Ramos (cell line): ENCODE measurements around the gene PCBP2.

Experiments
- in situ Hi-C: fragments of 300-500 bp; cut with MboI; formaldehyde crosslinking; loops from one replicate; pipeline ENCODE4 v1.14.3; 2022; ENCODE audit warnings: low sequenced_read_pairs; ENCODE audit not compliant: unreplicated experiment

PCBP2 gene

GRCh38 chr12:53505555-53506449 is 53.9 kb downstream of the PCBP2 start:
- in situ Hi-C loops: loop anchor here (5.0 kb wide), 1 partner anchor 159 kb away; no protein-coding TSS in a partner anchor

GRCh38 chr12:53506450-53506785 is 54.5 kb downstream of the PCBP2 start:
- in situ Hi-C loops: loop anchor here (5.0 kb wide), 1 partner anchor 159 kb away; no protein-coding TSS in a partner anchor

DNA sequence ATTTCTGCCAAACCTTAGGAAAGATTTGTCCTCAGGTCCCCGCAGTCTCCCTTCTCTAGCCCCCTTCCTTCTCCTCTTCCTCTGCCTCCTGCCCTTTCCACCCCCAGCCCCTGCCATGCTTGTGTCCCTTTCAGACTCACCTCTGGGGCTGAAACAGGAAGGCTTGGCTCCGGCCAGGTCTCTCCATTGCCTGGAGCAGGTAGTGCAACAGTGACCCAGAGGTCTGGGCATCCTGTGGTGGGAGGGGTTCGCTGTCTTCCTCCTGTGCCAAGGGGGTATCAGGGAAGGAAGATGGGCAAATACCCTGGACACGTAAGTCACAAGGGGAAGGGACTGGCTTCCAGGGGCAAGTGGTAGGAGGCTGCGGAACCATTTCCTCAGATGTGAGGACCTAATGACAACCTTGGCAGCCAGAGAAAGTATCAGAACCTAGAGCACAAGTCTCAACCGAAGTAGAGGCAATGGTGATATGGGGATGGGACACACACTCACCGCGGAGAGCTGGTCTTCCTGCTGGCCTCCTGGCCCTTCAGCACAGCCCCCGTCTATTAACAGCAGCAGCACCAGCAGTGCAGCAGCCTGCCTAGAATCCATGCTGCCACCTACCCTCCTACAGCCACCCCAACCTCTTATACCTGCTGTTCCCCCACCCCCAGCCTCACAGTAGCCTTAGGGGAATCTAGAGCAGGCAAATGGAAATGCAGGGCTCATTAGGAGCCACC is 55.1 kb downstream of the PCBP2 start, which contains the start of gene NPFF:
Gene NPFF (minus strand): TSS at position 604 of the 722 bp plus-strand sequence. CDS start 10 bp downstream, at position 594.
- in situ Hi-C loops: loop anchor here (5.0 kb wide), 1 partner anchor 160 kb away; no protein-coding TSS in a partner anchor

DNA sequence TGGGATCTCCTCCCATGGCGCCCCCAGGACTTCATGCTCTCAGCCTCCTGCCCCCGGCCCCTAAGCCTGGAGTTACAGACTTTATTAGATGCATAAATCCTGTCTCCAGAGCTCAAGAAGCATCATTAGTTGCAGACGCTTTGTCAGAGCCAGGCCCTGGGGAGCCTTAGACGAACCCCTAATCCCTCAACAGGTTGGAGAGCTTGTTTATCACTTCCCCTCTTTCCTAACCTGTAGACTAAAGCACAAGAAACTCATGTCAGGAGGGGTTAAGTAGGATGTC is 55.6 kb downstream of the PCBP2 start:
- in situ Hi-C loops: loop anchor here (5.0 kb wide), 1 partner anchor 160 kb away; no protein-coding TSS in a partner anchor

GRCh38 chr12:53508534-53509170 is 56.8 kb downstream of the PCBP2 start:
- in situ Hi-C loops: loop anchor here (5.0 kb wide), 1 partner anchor 161 kb away; no protein-coding TSS in a partner anchor

GRCh38 chr12:53510181-53510812 is 58.4 kb downstream of the PCBP2 start:
- in situ Hi-C loops: no loop called here

- in situ Hi-C loops: no loop called here
These were observed 62.0 kb downstream of the PCBP2 start for GRCh38 chr12:53513712-53514410.

- in situ Hi-C loops: no loop called here
These were observed 62.9 kb downstream of the PCBP2 start for GRCh38 chr12:53514628-53515290.

- in situ Hi-C loops: no loop called here
These were observed 63.4 kb downstream of the PCBP2 start for GRCh38 chr12:53515291-53515680.

GRCh38 chr12:53516758-53517455 is 65.0 kb downstream of the PCBP2 start:
- in situ Hi-C loops: no loop called here

DNA sequence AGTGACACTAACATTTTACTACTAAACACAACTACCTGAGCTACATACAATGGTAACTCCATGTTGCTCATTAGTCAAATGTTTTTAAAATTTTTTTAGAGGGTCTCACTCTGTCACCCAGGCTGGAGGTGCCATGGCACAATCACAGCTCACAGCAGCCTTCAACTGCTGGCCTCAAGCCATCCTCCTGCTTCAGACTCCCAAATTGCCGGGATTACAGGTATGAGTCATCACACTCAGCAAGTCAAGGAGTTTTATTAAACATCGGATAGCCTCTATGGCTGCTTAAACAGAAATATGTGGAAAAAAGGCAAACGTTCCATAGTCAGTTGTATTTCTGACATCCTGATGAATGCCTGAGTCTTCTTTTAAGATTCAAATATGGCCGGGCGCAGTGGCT is 66.5 kb downstream of the PCBP2 start:
- in situ Hi-C loops: no loop called here

GRCh38 chr12:53523131-53523530 is 71.2 kb downstream of the PCBP2 start:
- in situ Hi-C loops: no loop called here

DNA sequence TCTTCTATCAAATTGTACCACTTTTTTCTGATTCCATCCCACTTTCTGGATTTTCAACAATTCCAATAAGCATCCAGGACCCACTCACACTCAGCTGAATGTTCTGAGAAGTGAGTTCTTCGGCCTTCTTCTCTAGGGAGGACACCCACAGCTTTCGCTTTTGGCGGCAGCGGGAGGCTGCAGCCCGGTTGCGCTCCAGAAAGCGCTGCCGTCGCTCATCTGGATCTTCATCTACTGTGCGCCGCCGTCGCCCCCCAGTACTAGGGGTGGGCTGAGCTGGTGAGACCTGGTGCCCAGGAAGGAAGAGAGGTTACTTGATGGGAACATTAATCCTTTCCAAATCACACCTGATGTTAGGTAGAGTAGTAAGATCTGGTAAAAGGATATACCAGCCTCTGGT is 72.6 kb downstream of the PCBP2 start:
- in situ Hi-C loops: no loop called here

- in situ Hi-C loops: no loop called here
These were observed 78.2 kb downstream of the PCBP2 start for GRCh38 chr12:53530061-53530460.
